ENCODE measurements around the gene CLK2.
"Not testable (repeated sequence)": the region's sequence is repeated elsewhere in the genome, so short reads cannot be mapped to it uniquely, and the experiment has no call there.

CLK2 gene

GRCh38 chr1:155296661-155297060 lies 23.4 kb upstream of the CLK2 start:
- no peak for DNase-seq (ENCODE audit: low read depth)

GRCh38 chr1:155295942-155296267 lies 22.6 kb upstream of the CLK2 start:
- no peak for DNase-seq (ENCODE audit: low read depth)
- TF ChIP-seq CTCF (conservative IDR thresholded peaks at IDR 0.05; ENCODE audit: low read depth, low read length), result no peak
- no peak overlapping the region for H3K4me3 ChIP-seq (ENCODE audit: low read depth, low read length)

More at GRCh38 chr1:155296661-155297060, 23.4 kb upstream of the CLK2 start:
- H3K4me3 ChIP-seq (ENCODE audit: low read depth, low read length), result no peak overlapping the region
- TF ChIP-seq CTCF (conservative IDR thresholded peaks at IDR 0.05; ENCODE audit: low read depth, low read length), result no peak

GRCh38 chr1:155295183-155295941 lies 22.1 kb upstream of the CLK2 start:
- no peak for TF ChIP-seq CTCF (conservative IDR thresholded peaks at IDR 0.05; ENCODE audit: low read depth, low read length)
- H3K4me3 ChIP-seq (ENCODE audit: low read depth, low read length), result peak overlapping the region; percentile 11
- no peak for DNase-seq (ENCODE audit: low read depth)

GRCh38 chr1:155294520-155295182 lies 21.3 kb upstream of the CLK2 start:
- no peak for DNase-seq (ENCODE audit: low read depth)
- peak overlapping the region; percentile 8 for H3K4me3 ChIP-seq (ENCODE audit: low read depth, low read length)
- TF ChIP-seq CTCF (conservative IDR thresholded peaks at IDR 0.05; ENCODE audit: low read depth, low read length), result no peak

GRCh38 chr1:155293086-155293749 lies 19.9 kb upstream of the CLK2 start:
- H3K4me3 ChIP-seq (ENCODE audit: low read depth, low read length), result no peak overlapping the region
- DNase-seq (ENCODE audit: low read depth), result no peak
- no peak for TF ChIP-seq CTCF (conservative IDR thresholded peaks at IDR 0.05; ENCODE audit: low read depth, low read length)

GRCh38 chr1:155291006-155291405 lies 17.7 kb upstream of the CLK2 start:
- H3K4me3 ChIP-seq (ENCODE audit: low read depth, low read length); DNase-seq (ENCODE audit: low read depth): not testable (repeated sequence)

GRCh38 chr1:155287987-155288543 lies 14.8 kb upstream of the CLK2 start:
- no peak for TF ChIP-seq CTCF (conservative IDR thresholded peaks at IDR 0.05; ENCODE audit: low read depth, low read length)
- H3K4me3 ChIP-seq (ENCODE audit: low read depth, low read length), result no peak overlapping the region
- no peak for DNase-seq (ENCODE audit: low read depth)

All from choroid plexus epithelial cell (primary cell).